ENCODE measurements around the gene SSX4. TPM values are rescaled to one million over a fixed set of nuclear protein-coding genes. Genes with fewer than 3 reads are reported as not detected.

SSX4 gene
- total and polyA plus RNA-seq, 4 experiments from 2014 or later = not detected

Other genes starting within 250 kb of the SSX4 start
- gene SSX5, start 186.7 kb upstream of the SSX4 start, total RNA-seq = not detected
- gene SSX5, start 186.7 kb upstream of the SSX4 start, polyA plus RNA-seq = not detected
- gene SSX1, start 128.1 kb upstream of the SSX4 start, total RNA-seq = not detected
- gene SSX1, start 128.1 kb upstream of the SSX4 start, polyA plus RNA-seq = not detected
- gene SSX3, start 26.8 kb upstream of the SSX4 start, total RNA-seq = not detected
- not detected for gene SSX3, start 26.8 kb upstream of the SSX4 start, polyA plus RNA-seq
- gene SSX4B, start 28.4 kb downstream of the SSX4 start, total RNA-seq = not detected
- gene SSX4B, start 28.4 kb downstream of the SSX4 start, polyA plus RNA-seq = not detected
- 10 to 100 TPM; 18.4 to 22.2 TPM for gene SLC38A5, start 86.7 kb downstream of the SSX4 start, total RNA-seq
- gene SLC38A5, start 86.7 kb downstream of the SSX4 start, polyA plus RNA-seq = 10 to 100 TPM; 20.1 to 34.0 TPM
- 10 to 100 TPM; 48.1 to 54.1 TPM for gene FTSJ1, start 92.7 kb downstream of the SSX4 start, total RNA-seq
- gene FTSJ1, start 92.7 kb downstream of the SSX4 start, polyA plus RNA-seq = 10 to 100 TPM; 69.4 to 92.2 TPM
- 10 to 100 TPM; 15.3 to 15.4 TPM for gene PORCN, start 125.5 kb downstream of the SSX4 start, total RNA-seq
- 10 to 100 TPM; 10.6 to 13.8 TPM for gene PORCN, start 125.5 kb downstream of the SSX4 start, polyA plus RNA-seq
- 10 to 100 TPM; 32.1 to 35.9 TPM for gene EBP, start 138.3 kb downstream of the SSX4 start, total RNA-seq
- 100 to 1,000 TPM in 1 of 2 donors, 10 to 100 TPM in 1; 80.5 to 130 TPM for gene EBP, start 138.3 kb downstream of the SSX4 start, polyA plus RNA-seq
- 10 to 100 TPM; 22.8 to 24.5 TPM for gene TBC1D25, start 156.2 kb downstream of the SSX4 start, total RNA-seq
- gene TBC1D25, start 156.2 kb downstream of the SSX4 start, polyA plus RNA-seq = 10 to 100 TPM; 18.6 to 21.1 TPM
- 100 to 1,000 TPM; 169 to 173 TPM for gene RBM3, start 190.9 kb downstream of the SSX4 start, total RNA-seq
- gene RBM3, start 190.9 kb downstream of the SSX4 start, polyA plus RNA-seq = 100 to 1,000 TPM; 247 to 282 TPM
- gene WDR13, start 214.0 kb downstream of the SSX4 start, total RNA-seq = 10 to 100 TPM; 47.4 to 49.7 TPM
- gene WDR13, start 214.0 kb downstream of the SSX4 start, polyA plus RNA-seq = 10 to 100 TPM; 41.8 to 67.9 TPM